ENCODE results near the gene ZNF618.
"Not testable (repeated sequence)": the region's sequence is repeated elsewhere in the genome, so short reads cannot be mapped to it uniquely, and the experiment has no call there.

The ZNF618 gene

DNA sequence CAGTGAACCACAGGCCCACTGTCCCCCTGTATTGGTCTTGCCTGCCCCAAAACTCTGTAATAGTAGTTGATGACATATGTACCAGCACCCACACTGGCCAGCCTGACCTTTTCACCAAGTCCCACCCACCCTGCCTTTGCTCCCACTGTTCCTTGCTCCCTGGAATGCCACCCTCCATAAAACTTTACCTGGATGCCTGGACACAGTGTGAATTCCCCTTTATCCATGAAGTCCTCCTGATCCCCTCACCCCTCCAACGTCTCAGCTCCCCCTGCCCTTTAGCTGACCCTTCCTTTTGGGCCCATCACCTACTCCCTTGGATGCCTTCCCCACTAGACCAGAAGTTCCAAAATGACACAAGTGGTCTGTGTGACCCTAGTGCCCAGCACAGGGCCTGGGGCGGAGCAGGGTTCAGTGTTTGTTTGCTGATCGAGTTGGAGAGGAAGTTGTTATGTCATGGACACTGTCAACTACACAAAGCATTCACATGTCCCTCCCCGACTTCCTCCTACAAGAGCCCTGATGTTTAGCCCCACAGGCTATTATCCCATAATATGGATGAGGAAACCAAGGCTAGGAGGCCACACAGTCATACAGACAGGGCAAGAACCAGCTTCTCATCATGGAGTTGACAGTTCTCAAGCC, 185.8 kb downstream of the ZNF618 start:
- DNase-seq (ENCODE audit: low read depth) = no peak

DNA sequence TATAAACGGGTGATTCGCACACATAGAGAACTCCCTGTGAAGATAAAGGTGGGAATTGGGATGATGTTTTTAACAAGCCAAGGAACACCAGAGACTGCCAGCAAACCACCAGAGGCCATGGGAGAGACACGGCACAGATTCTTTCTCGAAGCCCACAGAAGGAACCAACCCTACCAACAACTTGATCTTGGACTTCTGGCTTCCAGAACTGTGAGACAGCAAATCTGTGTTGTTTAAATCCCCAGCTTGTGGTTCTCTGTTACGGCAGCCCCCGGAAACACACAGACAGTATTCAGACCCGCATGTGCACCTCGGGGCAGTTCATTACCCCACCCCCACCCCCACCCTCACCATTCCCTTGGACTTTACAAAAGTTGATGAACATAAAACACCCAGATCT, 189.2 kb downstream of the ZNF618 start:
- no peak for DNase-seq (ENCODE audit: low read depth)

DNA sequence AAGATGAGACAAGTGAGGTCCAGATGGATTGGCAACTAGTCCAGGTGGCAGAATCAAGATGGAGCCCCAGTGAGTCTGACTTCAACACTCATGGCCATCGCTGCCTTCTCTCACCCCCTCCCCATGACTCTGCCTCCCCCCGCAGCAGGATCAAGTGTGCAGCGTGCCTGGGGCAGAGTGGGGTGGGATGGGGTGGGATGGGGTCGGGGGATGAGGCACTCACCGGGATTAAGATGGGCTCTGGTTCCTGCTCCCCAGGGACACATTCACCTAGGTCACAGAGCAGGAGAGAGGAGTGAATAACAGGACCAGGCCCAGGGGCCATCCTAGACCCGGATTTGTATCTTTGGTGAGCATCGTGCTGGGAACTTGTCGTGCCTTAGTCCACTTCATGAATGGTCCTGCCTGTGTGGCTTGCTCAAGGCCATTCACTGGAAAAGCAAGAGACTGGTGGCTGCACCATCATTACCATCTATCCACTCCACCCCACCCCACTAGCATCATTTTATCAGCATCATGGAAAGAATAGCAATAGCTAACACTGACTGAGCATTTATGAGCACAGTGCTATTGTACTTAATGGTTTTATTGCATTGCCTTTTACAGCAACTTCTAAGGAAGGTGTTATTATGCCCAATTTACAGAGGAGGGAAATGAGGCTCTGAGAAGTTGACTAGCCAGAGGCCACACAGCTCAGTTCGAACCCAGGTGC, 193.5 kb downstream of the ZNF618 start:
- DNase-seq (ENCODE audit: low read depth) = no peak

DNA sequence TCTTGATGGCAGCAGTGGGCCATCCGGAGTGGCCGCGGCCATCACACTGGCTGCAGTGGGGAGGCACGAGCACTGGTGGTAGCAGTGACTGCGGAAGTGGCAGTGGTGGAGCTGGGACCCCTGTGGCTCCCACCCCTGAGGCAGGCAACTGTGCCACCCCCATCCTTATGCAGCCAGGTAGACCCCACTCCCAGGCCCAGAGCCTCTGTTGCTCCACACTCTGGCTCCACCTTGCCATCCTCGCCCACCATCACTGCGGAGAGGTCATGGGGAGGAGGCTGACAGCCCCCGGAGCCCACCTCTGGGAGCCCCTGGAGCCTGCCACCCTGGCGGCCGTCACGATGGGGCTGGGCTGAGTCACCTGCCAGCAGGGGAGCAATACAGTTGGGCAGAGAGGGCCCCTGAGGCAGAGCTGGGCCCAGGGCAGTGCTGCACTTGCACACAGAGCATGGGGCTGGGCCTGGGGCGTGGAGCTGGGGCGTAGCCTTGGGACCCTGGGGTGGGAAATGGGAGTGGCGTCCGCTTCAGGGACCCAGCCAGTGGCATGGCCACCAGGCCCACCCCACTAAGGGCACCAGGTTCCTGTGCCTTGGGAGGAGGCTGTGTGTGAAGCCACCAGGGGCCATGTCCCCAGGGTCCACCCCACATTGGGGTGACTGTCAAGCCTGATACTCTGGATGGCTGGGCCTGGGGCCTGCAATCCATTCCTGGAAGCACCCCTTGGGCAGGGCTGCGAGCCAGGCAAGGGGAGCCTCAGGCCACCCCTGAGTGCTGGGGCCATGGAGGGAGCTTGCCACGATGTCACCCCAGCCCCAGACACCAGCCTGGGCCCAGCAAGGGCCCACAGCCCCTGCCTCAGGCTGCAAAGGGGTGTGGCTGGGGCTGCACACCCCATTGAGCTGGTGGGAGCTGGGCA, 194.3 kb downstream of the ZNF618 start:
- DNase-seq (ENCODE audit: low read depth) = no peak

DNA sequence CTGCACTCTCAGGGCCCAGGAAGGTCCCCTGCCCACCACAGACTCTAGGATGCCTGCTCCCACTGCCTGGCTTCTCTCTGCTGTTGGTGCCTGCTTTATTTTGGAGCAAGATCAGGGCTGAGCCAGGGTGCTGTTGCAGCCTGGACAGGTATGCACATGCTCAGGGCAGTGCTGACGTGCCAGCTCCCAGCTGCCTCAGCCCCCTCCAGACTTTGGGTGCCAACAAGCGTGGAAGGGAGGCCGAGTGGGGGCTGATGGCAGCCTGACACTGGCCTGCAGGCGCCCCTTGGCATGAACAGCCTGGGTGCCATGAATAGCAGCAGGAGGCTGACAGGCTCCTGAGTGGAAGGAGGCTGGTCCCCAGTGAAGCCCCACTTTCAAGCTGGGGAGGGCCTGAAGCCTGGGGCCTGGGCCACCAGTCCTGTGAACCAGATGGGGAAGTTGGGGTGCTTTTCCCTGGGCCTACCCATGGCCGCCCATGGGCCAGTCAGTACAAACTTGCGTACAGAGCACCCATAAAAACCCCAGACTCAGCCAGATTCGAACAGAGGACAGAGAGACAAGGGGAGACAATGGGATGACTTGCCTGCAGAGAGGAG, 195.2 kb downstream of the ZNF618 start:
- no peak for DNase-seq (ENCODE audit: low read depth)

DNA sequence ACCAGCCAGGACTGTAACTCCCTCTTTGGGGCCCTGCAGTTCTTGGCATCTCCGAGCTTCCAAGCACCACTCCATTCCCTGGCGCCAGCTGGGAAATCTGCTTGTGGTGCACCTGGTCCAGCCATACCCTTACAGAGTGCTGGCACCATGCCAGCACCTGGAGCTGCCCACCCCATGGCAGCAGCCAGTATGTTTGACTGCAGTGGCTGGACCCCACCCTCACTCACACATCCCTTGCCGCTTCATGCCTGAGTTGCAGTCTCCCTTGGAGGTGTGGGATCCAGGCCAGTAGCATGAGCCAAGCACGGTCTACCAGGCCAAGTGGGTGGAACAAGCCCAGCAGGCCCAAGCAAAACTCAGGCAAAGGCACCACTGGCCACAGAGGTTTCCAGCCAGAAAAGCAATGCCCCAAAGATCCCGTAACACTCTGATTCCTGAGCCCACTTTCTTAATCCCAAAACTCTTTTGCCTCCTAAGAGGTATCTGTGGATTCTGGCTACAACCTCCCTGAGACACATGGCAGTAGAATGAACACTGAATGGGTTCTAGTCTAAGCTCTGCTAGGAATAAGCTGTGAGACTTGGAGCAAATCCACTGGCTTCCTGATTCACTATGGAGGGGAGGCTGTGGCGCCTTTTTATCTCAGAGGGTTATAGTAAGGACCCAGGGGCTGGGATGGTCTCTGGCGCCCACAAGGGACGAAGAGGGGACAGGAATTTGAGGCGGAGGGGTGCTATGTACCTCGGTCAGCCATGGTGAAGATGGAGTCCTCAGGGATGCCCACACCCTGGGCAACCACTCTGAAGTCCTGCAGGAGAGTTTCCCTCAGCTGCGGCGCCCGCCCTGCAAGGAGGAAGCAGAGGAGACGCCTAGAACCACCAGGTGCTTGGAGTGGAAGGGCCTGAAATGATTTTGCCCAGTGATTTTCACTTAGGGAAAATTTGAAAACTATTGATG, 196.4 kb downstream of the ZNF618 start:
- no peak for DNase-seq (ENCODE audit: low read depth)

DNA sequence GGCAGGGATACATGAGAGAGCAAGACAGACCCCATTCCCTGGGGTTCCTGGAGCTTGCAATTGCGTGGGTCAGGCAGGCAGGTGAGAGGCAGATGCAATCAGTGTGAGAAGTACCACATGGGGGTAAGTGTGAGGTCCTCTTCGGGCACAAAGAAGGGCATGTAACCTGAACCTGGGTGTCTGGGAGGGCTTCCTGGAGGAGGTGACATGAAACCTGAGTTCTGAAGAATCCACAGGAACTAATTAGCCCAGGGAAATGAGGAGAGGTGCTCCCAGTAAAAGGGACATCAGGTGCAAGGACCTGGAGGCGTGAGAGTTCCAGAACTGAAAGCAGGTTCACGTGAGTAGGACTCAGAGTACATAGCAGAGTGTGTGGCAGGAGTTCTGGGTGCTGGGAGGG, 199.5 kb downstream of the ZNF618 start:
- DNase-seq (ENCODE audit: low read depth) = no peak

DNA sequence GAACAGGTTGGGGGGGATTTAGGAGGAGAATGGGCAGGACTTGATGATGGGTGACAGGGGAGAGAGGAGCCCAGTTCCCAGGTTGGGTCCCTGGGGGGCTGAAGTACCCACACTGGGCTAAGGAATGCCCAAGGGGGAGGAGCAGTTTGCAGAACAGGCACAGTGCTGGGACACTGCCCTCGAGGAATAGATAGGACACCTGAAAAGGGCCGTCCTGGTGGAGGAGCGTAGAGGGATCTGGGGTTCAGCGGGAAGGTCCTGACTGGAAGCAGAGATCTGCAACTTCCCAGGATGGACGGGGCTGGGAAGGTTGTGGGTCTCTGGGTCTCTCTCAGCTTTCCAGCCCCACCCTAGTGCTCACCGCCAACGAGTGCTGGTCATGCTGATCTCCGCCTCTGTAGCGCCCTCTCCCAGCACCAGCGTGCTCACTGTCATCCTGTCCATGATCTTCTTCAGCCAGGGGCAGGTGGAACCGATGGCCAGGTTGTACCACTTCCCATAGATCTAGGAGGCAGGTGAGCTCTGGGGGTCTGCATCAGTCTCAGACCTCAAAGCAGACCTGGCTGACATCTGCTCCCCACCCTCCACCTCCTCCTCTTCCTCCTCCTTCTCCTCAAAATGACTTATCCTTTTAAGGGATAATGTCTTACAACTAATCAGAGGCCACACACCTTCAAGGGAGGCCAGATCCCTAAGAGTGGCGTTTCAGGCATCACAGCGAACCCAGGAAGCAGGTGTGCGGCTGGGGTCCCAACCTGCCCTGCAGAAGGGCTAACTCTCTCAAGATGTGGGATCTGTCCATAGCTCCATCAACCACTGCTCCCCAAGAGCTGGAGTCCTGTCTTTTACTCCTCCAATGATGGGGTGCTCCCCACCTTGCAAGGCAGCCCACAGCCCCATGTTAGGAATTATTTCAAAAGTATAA, 200.4 kb downstream of the ZNF618 start:
- no peak for DNase-seq (ENCODE audit: low read depth)

DNA sequence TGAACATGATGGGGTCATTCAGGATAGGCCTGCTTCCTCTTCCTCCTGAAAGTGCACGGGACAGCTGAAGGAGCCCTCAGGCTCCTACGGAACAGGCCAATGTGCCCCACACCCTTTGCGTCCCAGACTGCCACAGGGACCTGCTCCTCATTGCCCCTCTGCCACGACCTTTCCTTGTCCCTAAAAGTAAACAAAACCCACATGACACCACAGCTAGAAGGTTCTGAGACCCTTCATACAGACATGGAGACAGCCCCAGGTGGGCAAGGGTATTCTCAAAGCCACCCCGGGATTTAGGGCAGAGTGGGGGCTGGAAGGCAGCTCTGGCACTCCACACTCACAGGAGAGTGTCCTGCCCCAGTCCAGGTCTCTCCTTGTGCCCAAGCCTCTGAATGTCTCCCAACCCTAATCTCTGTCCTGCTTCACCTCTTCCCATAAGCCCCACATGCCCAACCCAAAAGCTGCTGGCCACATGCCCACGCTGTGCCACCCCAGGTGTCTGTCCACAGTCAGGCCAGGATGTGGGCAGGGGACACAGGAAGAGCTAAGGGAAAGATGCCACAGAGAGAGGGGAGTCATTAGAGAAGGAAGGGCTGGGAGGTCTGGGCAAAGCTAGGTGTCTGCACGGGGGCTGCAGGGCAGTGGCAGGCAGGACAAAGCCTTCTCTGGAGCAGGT, 201.2 kb downstream of the ZNF618 start:
- no peak for DNase-seq (ENCODE audit: low read depth)

DNA sequence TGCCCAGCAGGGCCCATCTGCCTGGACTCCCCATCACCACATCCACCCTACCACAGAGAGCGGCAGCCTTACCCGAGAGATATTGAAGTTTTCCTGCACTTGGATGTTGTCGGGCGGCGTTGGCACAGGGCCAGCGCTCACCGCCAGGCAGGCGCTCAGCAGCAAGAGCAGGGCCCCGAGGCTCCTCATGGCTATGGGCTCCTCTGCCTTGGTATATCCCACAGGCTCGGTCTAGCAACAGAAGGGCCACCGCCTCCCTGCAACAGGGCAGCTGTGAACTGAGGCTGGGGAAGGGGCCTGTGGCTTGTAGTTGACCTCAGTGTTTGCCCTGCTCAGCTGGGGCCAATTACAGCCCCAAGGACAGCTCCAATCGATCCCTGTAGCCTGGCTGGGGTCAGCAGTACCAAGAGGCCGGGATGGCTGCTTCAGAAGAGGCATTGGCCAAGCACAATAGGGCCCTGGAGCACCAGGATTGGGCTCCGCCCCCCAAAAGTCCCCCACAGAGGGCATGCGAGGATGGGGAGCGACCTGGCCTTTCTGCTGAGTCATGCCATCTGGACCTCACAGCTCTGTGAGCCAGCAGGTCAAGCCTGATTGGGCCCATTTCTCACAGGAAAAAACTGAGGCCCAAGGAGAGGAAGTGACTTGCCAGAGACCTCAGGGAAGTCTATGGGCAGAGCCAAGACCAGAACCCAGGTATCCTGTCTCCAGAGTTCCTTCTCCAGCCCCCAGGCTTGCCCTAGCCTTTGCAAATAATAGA, 202.1 kb downstream of the ZNF618 start, which contains the start of gene AMBP:
TSS of gene AMBP (minus strand) at position 280 of the 760 bp plus-strand sequence. CDS start at position 189, 91 bp downstream.
- DNase-seq (ENCODE audit: low read depth) = no peak

DNA sequence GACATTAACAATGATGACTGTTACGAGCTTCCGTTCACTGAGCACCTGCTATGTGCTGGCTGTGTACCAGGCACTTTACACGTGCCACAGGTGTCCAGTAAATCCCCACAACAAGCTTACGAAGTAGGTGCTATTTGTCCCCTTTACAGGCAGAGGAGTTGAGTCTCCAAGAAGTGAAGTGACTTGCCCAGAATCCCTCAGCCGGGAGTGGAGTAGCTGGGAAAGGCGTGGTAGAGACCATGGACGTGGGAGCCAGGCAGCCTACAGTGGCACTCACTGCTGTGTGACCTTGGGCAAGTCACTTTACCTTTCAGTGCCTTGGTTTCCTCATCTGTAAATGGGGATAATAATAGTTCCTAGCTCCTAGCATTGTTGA, 202.7 kb downstream of the ZNF618 start:
- DNase-seq (ENCODE audit: low read depth) = no peak

DNA sequence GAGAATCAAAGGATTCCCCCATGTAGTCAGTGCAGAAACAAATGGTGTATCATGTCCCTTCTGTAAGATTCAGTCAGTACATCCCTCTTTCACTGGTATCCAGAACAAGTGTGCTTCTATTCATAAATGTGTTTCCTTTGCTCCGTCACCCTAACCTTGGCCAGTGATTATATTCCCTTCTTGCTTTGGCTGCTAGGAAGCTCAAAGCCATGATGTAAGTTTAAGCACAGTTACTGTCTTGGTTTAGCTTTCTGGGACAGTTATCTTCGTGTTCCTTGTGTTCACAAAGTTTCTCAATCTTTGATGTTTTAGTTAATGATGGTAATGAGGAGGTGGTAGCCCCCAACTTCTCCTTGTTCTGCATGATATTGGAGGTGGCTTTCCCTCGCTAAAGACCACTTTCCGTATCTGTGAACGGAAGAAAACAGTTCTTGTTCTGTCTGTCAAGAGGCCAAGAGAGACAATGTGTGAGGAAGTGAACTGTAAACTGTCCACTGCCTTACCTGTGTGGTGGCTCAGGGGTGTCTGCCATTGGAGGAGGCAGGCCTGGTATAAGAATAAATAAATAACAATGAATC, 204.2 kb downstream of the ZNF618 start:
- DNase-seq (ENCODE audit: low read depth) = no peak

DNA sequence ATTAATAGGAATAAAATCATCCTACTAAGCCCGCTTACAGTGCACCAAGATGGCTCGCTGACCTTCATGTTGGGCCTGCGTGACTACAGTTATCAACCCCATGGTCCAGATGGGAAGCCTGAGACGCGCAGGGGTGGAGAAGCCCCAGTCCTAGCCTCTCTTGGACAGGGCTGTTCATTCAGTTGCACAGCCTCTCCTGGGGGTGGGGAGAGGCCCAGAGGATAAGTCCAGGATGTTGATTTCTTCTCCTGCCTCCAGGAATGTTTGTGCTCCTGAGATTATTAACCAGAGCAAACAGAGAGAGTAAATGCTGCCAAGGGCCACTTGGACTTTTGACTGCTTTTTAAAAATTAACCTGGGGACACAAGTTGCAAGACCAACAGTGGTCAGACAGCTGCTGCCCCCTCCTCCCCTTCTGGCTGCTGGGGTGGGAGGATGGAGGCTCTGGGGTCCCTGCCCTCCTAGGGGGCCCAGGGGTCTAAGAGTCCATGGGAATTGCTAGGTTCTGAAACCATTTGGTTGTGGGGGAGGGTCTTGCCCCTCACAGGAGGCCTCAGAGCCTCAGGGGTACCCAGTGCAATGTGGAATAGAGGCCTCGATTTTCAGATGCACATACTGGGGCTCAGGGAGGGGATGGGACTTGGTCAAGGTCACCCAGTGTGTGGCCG, 204.8 kb downstream of the ZNF618 start:
- no peak for DNase-seq (ENCODE audit: low read depth)

DNA sequence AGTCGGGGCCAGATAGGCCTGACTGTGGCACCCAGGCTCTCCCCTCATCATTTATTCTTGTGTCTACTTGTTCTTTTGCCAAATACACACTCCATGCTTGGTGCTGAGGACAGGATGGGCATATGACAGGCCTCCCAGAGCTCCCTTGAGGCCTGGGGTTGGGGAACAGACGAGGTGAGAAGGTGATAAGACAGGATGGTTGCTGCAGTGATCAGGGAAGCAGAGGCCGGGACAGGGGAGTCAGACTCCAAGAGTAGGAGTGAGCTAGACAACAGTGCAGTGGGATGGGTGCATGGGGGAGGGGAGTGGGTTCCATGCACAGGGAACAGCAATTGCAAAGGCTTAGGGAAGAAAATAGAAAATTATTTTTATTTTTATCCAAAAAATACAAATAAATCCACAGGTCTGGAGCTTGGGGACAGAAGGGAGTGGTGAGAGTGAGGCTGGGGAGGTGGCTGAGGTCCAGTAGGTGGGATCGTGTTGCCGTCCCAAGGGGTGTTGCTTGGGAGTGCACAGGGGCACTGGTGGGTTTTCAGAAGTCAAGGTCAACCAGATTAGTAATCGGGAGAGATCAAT, 205.4 kb downstream of the ZNF618 start:
- no peak for DNase-seq (ENCODE audit: low read depth)

DNA sequence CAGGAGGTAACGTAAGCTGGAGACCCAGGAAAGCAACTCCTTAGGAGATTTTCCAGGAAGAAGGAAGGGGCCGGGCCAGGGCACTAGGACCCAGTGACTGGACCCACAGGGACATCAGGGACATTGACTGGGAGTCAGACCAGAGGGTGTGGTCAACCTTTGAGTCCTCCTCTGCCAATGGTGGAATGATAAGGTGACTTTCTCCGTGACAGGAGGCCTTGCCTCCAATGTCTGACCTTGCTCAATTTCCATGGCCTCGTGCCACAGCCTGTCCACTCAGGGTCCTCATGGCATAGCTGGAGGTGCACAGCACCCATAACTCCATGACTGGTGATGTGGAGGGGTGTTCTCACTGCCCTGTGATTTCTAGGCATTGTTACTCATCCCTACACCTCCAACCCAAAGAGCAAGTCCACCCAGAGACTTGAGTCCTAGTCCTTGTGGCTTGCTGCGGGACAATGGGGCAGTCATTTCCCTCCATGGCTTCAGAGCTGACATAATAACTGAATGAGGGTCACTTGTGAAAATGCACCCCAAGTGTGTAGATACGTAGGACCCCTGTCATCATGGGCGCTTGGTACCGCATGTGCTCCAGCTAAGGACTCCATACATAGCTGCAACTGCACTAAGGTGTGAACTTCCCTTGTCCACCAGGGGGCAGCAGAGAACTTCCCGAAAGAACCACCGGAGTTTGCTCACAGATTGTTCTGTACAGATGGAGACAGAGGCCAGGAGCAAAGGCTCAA, 206.1 kb downstream of the ZNF618 start:
- DNase-seq (ENCODE audit: low read depth) = peak; percentile 60

DNA sequence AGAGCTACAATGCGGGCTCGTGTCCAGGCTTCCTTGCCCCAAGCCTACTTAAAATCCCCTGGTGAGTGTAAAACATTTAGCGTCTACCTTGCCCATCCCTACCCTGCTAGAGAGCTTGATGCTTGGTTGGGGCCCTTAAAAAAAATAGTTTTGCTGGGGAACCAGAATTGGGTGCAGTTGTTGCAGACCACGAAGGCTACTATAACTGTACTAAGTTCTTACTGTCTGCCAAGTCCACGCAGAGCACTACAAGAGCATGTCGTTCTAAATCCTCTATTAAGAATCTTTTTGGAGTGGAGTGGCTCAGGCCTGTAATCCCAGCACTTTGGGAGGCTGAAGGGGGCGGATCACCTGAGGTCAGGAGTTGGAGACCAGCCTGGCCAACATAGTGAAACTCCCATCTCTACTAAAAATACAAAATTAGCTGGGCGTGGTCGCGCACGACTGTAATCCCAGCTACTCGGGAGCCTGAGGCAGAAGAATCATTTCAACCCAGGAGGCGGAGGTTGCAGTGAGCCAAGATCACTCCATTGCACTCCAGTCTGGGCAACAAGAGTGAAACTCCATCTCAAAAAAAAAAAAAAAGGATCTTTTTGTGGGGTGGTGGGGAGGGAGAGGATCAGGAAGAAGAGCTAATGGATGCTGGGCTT, 206.8 kb downstream of the ZNF618 start:
- not testable (repeated sequence) for DNase-seq (ENCODE audit: low read depth)
